HG03064 (cell line): ENCODE data around the gene SPON2.
"Not testable (repeated sequence)": the region's sequence is repeated elsewhere in the genome, so short reads cannot be mapped to it uniquely, and the experiment has no call there.

ENCODE experiments used
- ATAC-seq: cut with Tn5 transposase; IDR thresholded peaks from one replicate; pipeline ENCODE4 v1.9.1; 2021; ENCODE audit warnings: low read depth; ENCODE audit not compliant: unreplicated experiment

Gene SPON2

DNA sequence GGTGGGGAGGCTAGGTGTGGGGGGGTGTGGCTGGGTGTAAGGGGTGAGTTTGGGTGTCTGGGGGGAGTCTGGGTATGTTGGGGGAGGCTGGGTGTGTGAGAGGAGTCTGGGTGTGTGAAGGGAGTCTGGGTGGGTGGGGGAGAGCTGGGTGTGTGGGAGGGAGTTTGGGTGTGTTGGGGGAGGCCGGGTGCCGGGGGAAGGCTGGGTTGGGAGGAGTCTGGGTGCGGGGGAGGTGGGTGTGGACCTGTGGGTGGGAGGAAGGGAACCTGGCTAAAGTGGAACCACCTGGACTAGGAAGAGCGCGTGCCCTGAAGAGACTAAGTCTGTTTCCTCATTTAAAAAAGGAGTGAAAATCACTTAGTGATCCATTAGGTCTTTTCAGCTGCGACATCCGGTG, 18.3 kb downstream of the SPON2 start:
- ATAC-seq: no peak

DNA sequence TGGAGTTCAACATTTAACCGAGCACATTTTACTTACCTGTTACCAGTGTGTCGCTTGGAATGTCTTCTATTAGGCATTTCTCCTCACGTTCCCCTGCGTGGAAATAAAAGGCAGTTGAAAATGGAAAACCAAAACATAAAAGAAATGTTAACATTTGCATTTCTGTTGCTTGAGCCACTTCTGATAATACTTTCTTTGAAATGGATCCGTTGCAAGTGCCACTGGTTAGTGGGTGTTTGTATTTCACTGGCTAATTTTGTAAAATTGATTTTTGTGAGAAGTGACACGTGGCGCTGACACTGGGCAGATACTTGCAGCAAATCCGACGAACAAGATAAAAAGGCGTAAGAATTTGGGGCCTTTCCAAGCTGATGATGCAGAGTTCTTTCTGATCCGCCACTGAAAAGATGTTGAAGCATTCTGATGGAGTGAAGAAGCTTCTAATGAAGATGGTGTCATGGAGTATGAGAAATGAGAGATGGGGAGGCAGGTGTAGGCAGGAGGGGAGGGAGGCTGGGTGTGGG, 18.8 kb downstream of the SPON2 start:
- ATAC-seq: no peak

GRCh38 chr4:1152290-1152689, 20.1 kb downstream of the SPON2 start:
- no peak for ATAC-seq

GRCh38 chr4:1151541-1151940, 20.8 kb downstream of the SPON2 start:
- ATAC-seq: no peak

GRCh38 chr4:1150875-1151274, 21.5 kb downstream of the SPON2 start:
- ATAC-seq: no peak

DNA sequence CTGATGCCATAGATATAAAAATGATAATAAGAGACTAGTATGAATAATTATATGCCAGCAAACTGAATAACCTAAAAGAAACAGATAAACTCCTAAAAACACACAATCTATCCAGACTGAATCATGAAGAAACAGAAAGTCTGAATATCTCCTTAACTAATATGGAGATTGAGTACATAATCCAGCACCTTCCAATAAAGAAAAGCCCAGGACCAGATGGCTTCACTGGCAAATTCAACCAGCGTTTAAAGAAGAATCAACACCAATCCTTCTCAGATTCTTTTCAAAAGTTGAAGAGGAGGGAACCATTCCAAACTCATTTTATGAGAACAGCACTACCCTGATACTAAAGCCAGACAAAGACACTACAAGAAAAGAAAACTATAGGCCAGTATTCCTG, 32.5 kb downstream of the SPON2 start:
- no peak for ATAC-seq

- ATAC-seq: no peak
These were observed 34.5 kb downstream of the SPON2 start for GRCh38 chr4:1137850-1138249.

DNA sequence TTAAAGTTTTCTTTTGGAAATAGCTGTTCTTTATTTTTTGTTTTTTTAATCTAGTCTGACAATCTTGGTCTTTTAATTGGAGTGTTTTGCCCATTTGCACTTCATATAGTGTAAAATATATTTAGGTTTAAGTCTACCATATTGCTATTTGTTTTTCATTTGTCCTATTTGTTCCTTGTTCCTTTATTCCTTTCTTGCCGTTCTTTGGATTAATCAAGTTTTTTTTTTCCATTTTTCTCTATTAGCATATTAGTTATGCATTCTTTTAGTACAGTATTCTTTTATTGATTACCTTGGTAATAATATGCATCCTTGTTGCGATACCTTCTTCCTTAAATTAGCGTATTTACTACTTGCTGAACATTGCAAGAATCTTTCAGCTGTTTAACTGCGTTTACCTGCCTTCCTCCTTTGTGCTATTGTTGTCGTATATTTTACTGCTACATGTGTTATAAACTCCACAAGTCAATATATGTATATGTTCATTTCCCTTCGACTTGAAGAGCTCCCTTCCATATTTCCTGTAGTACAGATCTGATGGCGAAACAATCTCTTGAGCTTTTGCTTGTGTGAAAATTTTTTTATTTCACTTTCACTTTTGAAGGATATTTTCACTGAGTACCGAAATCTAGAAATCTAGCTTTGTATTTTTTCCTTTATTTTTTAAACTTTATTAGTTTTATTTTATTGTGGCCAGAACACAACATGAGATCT, 35.2 kb downstream of the SPON2 start:
- no peak for ATAC-seq

GRCh38 chr4:1136048-1136447, 36.3 kb downstream of the SPON2 start:
- no peak for ATAC-seq

DNA sequence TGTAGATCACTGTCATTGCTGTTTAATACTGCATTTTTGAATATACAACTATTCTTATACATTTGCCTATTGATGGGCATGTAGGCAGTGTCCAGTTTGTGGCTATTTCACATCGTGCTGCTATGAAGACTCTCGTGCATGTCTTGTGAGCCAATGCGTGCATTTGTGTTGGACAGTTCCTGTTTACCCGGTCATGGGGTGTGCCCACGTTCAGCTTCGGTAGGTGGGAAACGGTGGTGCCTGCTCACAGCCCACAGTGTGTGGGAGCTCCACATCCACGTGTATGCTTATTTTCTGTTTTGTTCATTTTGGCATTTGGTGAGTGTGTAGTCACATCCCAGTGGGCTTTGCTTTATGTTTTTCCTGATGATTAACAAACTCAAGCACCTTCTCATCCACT, 39.4 kb downstream of the SPON2 start:
- ATAC-seq: no peak

GRCh38 chr4:1130316-1131186, 41.8 kb downstream of the SPON2 start:
- ATAC-seq: peak; percentile 59

DNA sequence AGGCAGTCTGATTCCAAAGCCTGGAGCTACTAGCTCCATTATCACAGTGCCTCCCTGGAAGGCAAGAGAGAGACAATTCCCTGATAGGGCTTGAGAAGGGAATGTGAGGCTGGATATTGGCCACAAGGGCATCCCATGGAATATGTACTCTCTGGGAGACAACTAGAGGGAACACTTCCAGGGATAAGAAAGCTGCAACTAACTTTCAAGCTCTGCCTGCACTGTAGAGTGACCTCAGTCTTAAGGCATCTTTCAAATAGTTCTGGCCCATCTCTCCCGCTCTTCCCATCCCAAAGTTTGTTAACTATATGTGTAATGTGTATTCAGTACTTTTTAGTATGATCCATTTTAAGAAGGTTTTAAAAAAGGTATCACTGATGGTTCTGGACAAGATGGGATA, 45.9 kb downstream of the SPON2 start:
- ATAC-seq: no peak

DNA sequence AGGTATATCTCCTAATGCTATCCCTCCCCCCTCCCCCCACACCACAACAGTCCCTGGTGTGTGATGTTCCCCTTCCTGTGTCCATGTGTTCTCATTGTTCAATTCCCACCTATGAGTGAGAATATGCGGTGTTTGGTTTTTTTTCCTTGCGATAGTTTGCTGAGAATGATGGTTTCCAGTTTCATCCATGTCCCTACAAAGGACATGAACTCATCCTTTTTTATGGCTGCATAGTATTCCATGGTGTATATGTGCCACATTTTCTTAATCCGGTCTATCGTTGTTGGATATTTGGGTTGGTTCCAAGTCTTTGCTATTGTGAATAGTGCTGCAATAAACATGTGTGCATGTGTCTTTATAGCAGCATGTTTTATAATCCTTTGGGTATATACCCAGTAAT, 46.9 kb downstream of the SPON2 start:
- not testable (repeated sequence) for ATAC-seq

- ATAC-seq: no peak
These were observed 47.6 kb downstream of the SPON2 start for GRCh38 chr4:1124818-1125217.

- ATAC-seq: no peak
These were observed 49.9 kb downstream of the SPON2 start for GRCh38 chr4:1122505-1122904.
